CD14-positive monocyte (primary cell): ENCODE data around the gene CFTR. TPM values are rescaled to one million over a fixed set of nuclear protein-coding genes. Genes with fewer than 3 reads are reported as not detected.

ENCODE experiments used
- DNase-seq, 3 donors: peaks; one replicate each; pipeline ENCODE4 v3.0.0-alpha.2; 2011 to 2022
- H2AFZ ChIP-seq: 2 replicates; pipeline ENCODE4 v1.6.0; 2012; ENCODE audit warnings: mild to moderate bottlenecking, low read depth, low read length, inconsistent platforms; ENCODE audit not compliant: insufficient read depth, poor library complexity, severe bottlenecking
- H3K27ac ChIP-seq, 2 donors: 1 replicate in 1 of 2; 2 replicates in 1 of 2; pipeline ENCODE4 v1.5.1; 2012 to 2013; ENCODE audit warnings: low read length in 2 of 2, control low read depth in 1 of 2, inconsistent platforms in 1 of 2, low read depth in 1 of 2, mild to moderate bottlenecking in 1 of 2
- H3K27me3 ChIP-seq, 2 donors: one replicate each; pipeline versions ENCODE4 v1.6.0 to v1.6.1; 2011 to 2013; ENCODE audit warnings: low read length in 2 of 2; ENCODE audit not compliant: control insufficient read depth in 2 of 2, insufficient read depth in 2 of 2
- H3K36me3 ChIP-seq, 2 donors: replicated peaks in 1 of 2; 1 replicate in 1 of 2; 2 replicates in 1 of 2; pipeline versions ENCODE4 v1.5.1 to v1.6.1; 2012 to 2013; ENCODE audit warnings: low read length in 2 of 2, control low read depth in 1 of 2, inconsistent platforms in 1 of 2, mild to moderate bottlenecking in 1 of 2; ENCODE audit not compliant: insufficient read depth in 2 of 2, control insufficient read depth in 1 of 2
- H3K4me1 ChIP-seq, 2 donors: 1 replicate in 1 of 2; 2 replicates in 1 of 2; pipeline versions ENCODE4 v1.5.1 to v1.6.1; 2012 to 2013; ENCODE audit warnings: low read length in 2 of 2, control low read depth in 1 of 2, inconsistent platforms in 1 of 2, mild to moderate bottlenecking in 1 of 2, moderate library complexity in 1 of 2; ENCODE audit not compliant: insufficient read depth in 2 of 2, control insufficient read depth in 1 of 2
- H3K4me2 ChIP-seq: replicated peaks from 2 replicates; pipeline ENCODE3; 2012; ENCODE audit warnings: low read length, moderate library complexity, mild to moderate bottlenecking; ENCODE audit not compliant: poor library complexity, severe bottlenecking; ENCODE audit errors: extremely low read depth
- H3K4me3 ChIP-seq, 3 experiments: fragments of 200-600 bp in 1 of 3; sonication (generic) in 1 of 3; replicated peaks in 1 of 3; 1 replicate in 2 of 3; 2 replicates in 1 of 3; pipeline ENCODE4 v1.5.1; 2011 to 2013; ENCODE audit warnings: low read length in 3 of 3, mild to moderate bottlenecking in 3 of 3, control low read depth in 2 of 3, low read depth in 2 of 3, inconsistent platforms in 1 of 3, moderate library complexity in 1 of 3
- H3K79me2 ChIP-seq: 2 replicates; pipeline ENCODE4 v1.6.0; 2012; ENCODE audit warnings: mild to moderate bottlenecking, control low read depth, inconsistent platforms, low read length, moderate library complexity; ENCODE audit not compliant: insufficient read depth
- H3K9ac ChIP-seq: 2 replicates; pipeline ENCODE4 v1.6.0; 2017; ENCODE audit warnings: low read length, mild to moderate bottlenecking; ENCODE audit not compliant: insufficient read depth, poor library complexity, severe bottlenecking
- H3K9me3 ChIP-seq, 2 donors: replicated peaks in 1 of 2; 1 replicate in 1 of 2; 2 replicates in 1 of 2; pipeline versions ENCODE4 v1.5.1 to v1.6.1; 2012 to 2013; ENCODE audit warnings: low read length in 2 of 2, control low read depth in 1 of 2; ENCODE audit not compliant: control insufficient read depth in 1 of 2, insufficient read depth in 1 of 2
- H4K20me1 ChIP-seq: 2 replicates; pipeline ENCODE4 v1.6.0; 2012; ENCODE audit warnings: mild to moderate bottlenecking, low read length, control low read depth, moderate library complexity; ENCODE audit not compliant: insufficient read depth
- H3K27ac Mint-ChIP-seq, 7 donors: one replicate each; pipeline ENCODE4 v1.8.0; 2020; ENCODE audit warnings: mild to moderate bottlenecking in 7 of 7, mixed read lengths in 7 of 7, moderate library complexity in 6 of 7, inconsistent platforms in 2 of 7
- H3K27me3 Mint-ChIP-seq, 3 donors: one replicate each; pipeline ENCODE4 v1.8.0; 2021 to 2022; ENCODE audit warnings: low read depth in 3 of 3, mild to moderate bottlenecking in 3 of 3, mixed read lengths in 3 of 3, moderate library complexity in 3 of 3, inconsistent platforms in 1 of 3
- H3K36me3 Mint-ChIP-seq, 2 donors: one replicate each; pipeline ENCODE4 v1.8.0; 2020; ENCODE audit warnings: mixed read lengths in 2 of 2, inconsistent platforms in 1 of 2, mild to moderate bottlenecking in 1 of 2
- H3K4me1 Mint-ChIP-seq: one replicate; pipeline ENCODE4 v1.8.0; 2020; ENCODE audit warnings: mild to moderate bottlenecking, mixed read lengths
- H3K4me3 Mint-ChIP-seq, 2 donors: one replicate each; pipeline ENCODE4 v1.8.0; 2020; ENCODE audit warnings: mild to moderate bottlenecking in 2 of 2, mixed read lengths in 2 of 2, moderate library complexity in 1 of 2
- H3K9me3 Mint-ChIP-seq, 7 donors: one replicate each; pipeline ENCODE4 v1.8.0; 2020 to 2022; ENCODE audit warnings: mixed read lengths in 7 of 7, mild to moderate bottlenecking in 6 of 7, moderate library complexity in 6 of 7, inconsistent platforms in 2 of 7
- WGBS: methylation state at CpG from one replicate; pipeline ENCODE4 v1.1.5; 2013; ENCODE audit warnings: missing lambda C conversion rate; ENCODE audit not compliant: insufficient coverage; 5-methylcytosine and 5-hydroxymethylcytosine counted together
- intact Hi-C, 2 donors: fragments of 100-400 bp; cut with micrococcal nuclease; formaldehyde crosslinking; loops; one replicate each; pipeline versions ENCODE4 v1.15.0 to v1.15.1; 2023
- polyA plus RNA-seq, 3 donors: library from polyadenylated mRNA; depleted of rRNA in 1 of 3; unstranded in 2 of 3; stranded (reverse) in 1 of 3; fragments of 300-500 nt in 2 of 3; fragments of >200 nt in 1 of 3; fragmentation: Illumina TruSeq in 2 of 3; gene quantifications; 1 replicate in 2 of 3; 2 replicates in 1 of 3; pipeline ENCODE4 v1.2.3, GENCODE V29; 2012 to 2021
- TF ChIP-seq, protein P1 (sequence below): fragments of 200-600 bp; IDR thresholded peaks from one replicate; pipeline ENCODE4 v1.8.0; 2022; ENCODE audit warnings: antibody characterized with exemption, mild to moderate bottlenecking

CFTR gene
- polyA plus RNA-seq, 3 donors, result not detected

DNA sequence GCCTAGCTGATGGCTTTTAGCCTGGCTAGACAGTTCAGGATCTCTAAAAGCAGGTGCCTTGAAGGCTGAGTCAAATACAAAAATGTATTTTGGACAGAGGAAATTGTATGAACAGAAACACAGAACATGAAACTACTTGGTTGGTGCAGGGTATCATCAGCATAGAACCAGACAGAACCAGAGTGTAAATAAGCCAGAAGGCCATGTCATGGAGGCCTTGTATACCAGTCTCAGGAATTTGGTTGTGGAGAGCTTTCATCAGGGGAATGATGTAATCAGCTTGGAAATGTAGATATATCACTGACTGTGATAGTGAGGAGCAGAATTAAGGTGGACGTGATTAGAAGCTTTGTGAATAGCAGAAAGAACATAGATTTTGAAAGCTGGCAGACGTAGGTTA lies 82.9 kb downstream of the CFTR start:
- no peak for DNase-seq
- H3K36me3 Mint-ChIP-seq, result no peaks in the 10 kb centered on the region
- no CpG with 5 or more reads among the region's 2 CpGs for WGBS
- no peaks in the 10 kb centered on the region for H4K20me1 ChIP-seq
- TF ChIP-seq, protein P1, sequence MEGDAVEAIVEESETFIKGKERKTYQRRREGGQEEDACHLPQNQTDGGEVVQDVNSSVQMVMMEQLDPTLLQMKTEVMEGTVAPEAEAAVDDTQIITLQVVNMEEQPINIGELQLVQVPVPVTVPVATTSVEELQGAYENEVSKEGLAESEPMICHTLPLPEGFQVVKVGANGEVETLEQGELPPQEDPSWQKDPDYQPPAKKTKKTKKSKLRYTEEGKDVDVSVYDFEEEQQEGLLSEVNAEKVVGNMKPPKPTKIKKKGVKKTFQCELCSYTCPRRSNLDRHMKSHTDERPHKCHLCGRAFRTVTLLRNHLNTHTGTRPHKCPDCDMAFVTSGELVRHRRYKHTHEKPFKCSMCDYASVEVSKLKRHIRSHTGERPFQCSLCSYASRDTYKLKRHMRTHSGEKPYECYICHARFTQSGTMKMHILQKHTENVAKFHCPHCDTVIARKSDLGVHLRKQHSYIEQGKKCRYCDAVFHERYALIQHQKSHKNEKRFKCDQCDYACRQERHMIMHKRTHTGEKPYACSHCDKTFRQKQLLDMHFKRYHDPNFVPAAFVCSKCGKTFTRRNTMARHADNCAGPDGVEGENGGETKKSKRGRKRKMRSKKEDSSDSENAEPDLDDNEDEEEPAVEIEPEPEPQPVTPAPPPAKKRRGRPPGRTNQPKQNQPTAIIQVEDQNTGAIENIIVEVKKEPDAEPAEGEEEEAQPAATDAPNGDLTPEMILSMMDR, result no peak
- H3K27ac Mint-ChIP-seq, result no peak overlapping the region
- H3K9me3 Mint-ChIP-seq, result peaks cover 0 to 2% (median 0%) of the 10 kb centered on the region in 7 donors
- no peak overlapping the region for H3K27ac ChIP-seq
- H3K27me3 ChIP-seq, result no peaks in the 10 kb centered on the region
- no peak overlapping the region for H3K4me3 ChIP-seq
- H3K9me3 ChIP-seq, result no peaks in the 10 kb centered on the region
- intact Hi-C loops, result no loop called here
- no peaks in the 10 kb centered on the region for H3K4me1 Mint-ChIP-seq
- H3K36me3 ChIP-seq, result no peaks in the 10 kb centered on the region
- no peak overlapping the region for H3K4me3 Mint-ChIP-seq
- H3K4me1 ChIP-seq, result no peaks in the 10 kb centered on the region
- H3K27me3 Mint-ChIP-seq, result no peaks in the 10 kb centered on the region
- no peak overlapping the region for H3K4me2 ChIP-seq
- H3K79me2 ChIP-seq, result no peaks in the 10 kb centered on the region
- no peak overlapping the region for H2AFZ ChIP-seq
- H3K9ac ChIP-seq, result no peak overlapping the region

DNA sequence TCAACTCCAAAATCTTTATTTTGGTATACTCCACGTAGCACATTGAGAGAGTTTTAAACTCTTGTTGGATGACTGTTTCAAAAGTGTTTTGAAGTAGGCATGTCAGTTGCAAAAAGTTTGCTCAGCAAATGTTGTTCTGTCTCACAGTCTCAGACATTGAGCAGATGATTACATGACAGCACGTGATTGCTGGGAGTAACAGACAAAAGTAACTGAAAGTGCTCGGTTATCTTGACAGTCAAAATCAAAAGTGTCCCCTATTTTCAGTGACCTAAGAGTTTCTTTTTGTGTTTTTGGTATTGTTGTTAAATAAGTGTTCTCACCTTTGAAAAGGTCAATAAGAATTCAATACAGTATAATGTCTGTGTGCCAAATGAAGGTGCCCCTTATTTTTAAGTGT lies 84.3 kb downstream of the CFTR start:
- no peak overlapping the region for H3K4me3 ChIP-seq
- H3K4me3 Mint-ChIP-seq, result no peak overlapping the region
- no peak overlapping the region for H3K27ac ChIP-seq
- 100% methylated on average over 1 of the region's 3 CpGs for WGBS
- H3K36me3 Mint-ChIP-seq, result no peaks in the 10 kb centered on the region
- no peaks in the 10 kb centered on the region for H3K27me3 Mint-ChIP-seq
- H3K4me2 ChIP-seq, result no peak overlapping the region
- no peak overlapping the region for H2AFZ ChIP-seq
- TF ChIP-seq, protein P1, result no peak
- no peaks in the 10 kb centered on the region for H3K36me3 ChIP-seq
- intact Hi-C loops, result no loop called here
- H3K27me3 ChIP-seq, result no peaks in the 10 kb centered on the region
- H3K9me3 Mint-ChIP-seq, result no peaks in the 10 kb centered on the region
- H3K79me2 ChIP-seq, result no peaks in the 10 kb centered on the region
- no peak overlapping the region for H3K27ac Mint-ChIP-seq
- H3K9ac ChIP-seq, result no peak overlapping the region
- H3K4me1 Mint-ChIP-seq, result no peaks in the 10 kb centered on the region
- no peaks in the 10 kb centered on the region for H3K4me1 ChIP-seq
- H3K9me3 ChIP-seq, result no peaks in the 10 kb centered on the region
- no peak for DNase-seq
- no peaks in the 10 kb centered on the region for H4K20me1 ChIP-seq
